Endothelial cell of umbilical vein (primary cell): ENCODE results near the gene HDAC8. TPM values are rescaled to one million over a fixed set of nuclear protein-coding genes. Genes with fewer than 3 reads are reported as not detected.

ENCODE experiments used
- BruUV-seq: library from RNA; stranded (reverse); fragments of 400-500 nt; replicated peaks from 2 replicates; lab custom pipeline; 2021; lab: Mats Ljungman, UMichigan
- CTCF ChIA-PET: fragments of 300-600, 350-600 bp; sonication (Branson Sonifier 250); formaldehyde crosslinking; loops from one replicate; lab custom pipeline; 2021; ENCODE audit warnings: antibody characterized with exemption, inconsistent platforms; lab: Charles Lee
- POLR2A ChIA-PET: fragments of 300-600, 350-600 bp; sonication (Branson Sonifier 250); formaldehyde crosslinking; loops from one replicate; lab custom pipeline; 2021; ENCODE audit warnings: antibody characterized with exemption, inconsistent platforms; lab: Charles Lee
- DNase-seq: peaks from one replicate; pipeline ENCODE4 v3.0.0-alpha.2; 2011; ENCODE audit warnings: low read depth, low spot score
- FAIRE-seq: peaks from 2 replicates; lab custom pipeline; 2011; peaks lifted over from hg19 to GRCh38; lab: Jason Lieb, UNC
- H2AFZ ChIP-seq: 2 replicates; pipeline ENCODE4 v1.6.0; 2012; ENCODE audit warnings: low read depth, low read length, control low read depth, inconsistent platforms
- H3K27ac ChIP-seq: 2 replicates; pipeline ENCODE4 v1.5.1; 2011; ENCODE audit warnings: low read depth, mild to moderate bottlenecking, control low read depth, low read length, moderate library complexity; ENCODE audit not compliant: insufficient read depth
- H3K27me3 ChIP-seq, 2 experiments: 2 replicates each; pipeline versions ENCODE4 v1.6.0 to v1.6.1; 2011; ENCODE audit warnings: low read length in 2 of 2, mixed read lengths in 1 of 2; ENCODE audit not compliant: control insufficient read depth in 2 of 2, insufficient read depth in 2 of 2
- H3K36me3 ChIP-seq, 2 experiments: 2 replicates in 1 of 2; 3 replicates in 1 of 2; pipeline ENCODE4 v1.5.1; 2011; ENCODE audit warnings: low read length in 2 of 2, mild to moderate bottlenecking in 1 of 2, moderate library complexity in 1 of 2; ENCODE audit not compliant: control insufficient read depth in 2 of 2, insufficient read depth in 2 of 2; ENCODE audit errors: extremely low read depth in 1 of 2
- H3K4me1 ChIP-seq: 3 replicates; pipeline ENCODE4 v1.5.1; 2011; ENCODE audit warnings: mild to moderate bottlenecking, low read length; ENCODE audit not compliant: control insufficient read depth, insufficient read depth; ENCODE audit errors: extremely low read depth
- H3K4me2 ChIP-seq: 2 replicates; pipeline ENCODE4 v1.6.1; 2011; ENCODE audit warnings: low read length, control low read depth, mixed read lengths; ENCODE audit not compliant: insufficient read depth
- H3K4me3 ChIP-seq, 3 experiments: fragments of 200-600 bp in 1 of 3; sonication (generic), shearing (Covaris generic) in 1 of 3; replicated peaks in 1 of 3; 2 replicates each; pipeline ENCODE4 v1.5.1; 2011 to 2016; ENCODE audit warnings: control low read depth in 3 of 3, low read length in 3 of 3, mild to moderate bottlenecking in 2 of 3, inconsistent platforms in 1 of 3, low read depth in 1 of 3, moderate library complexity in 1 of 3; ENCODE audit not compliant: insufficient read depth in 1 of 3
- H3K79me2 ChIP-seq: 2 replicates; pipeline ENCODE4 v1.6.0; 2012; ENCODE audit warnings: low read length, inconsistent platforms; ENCODE audit not compliant: control insufficient read depth, insufficient read depth
- H3K9ac ChIP-seq: replicated peaks from 2 replicates; pipeline ENCODE3; 2011; ENCODE audit warnings: low read length, control low read depth; ENCODE audit not compliant: insufficient read depth; ENCODE audit errors: extremely low read depth
- H3K9me1 ChIP-seq: replicated peaks from 3 replicates; pipeline ENCODE4 v1.6.0; 2011; ENCODE audit warnings: mild to moderate bottlenecking, low read length; ENCODE audit not compliant: control insufficient read depth, insufficient read depth; ENCODE audit errors: extremely low read depth
- H3K9me3 ChIP-seq: replicated peaks from 2 replicates; pipeline ENCODE4 v1.5.1; 2012; ENCODE audit warnings: low read length, inconsistent platforms; ENCODE audit not compliant: control insufficient read depth, insufficient read depth
- H4K20me1 ChIP-seq: replicated peaks from 2 replicates; pipeline ENCODE3; 2011; ENCODE audit warnings: mild to moderate bottlenecking, low read length; ENCODE audit not compliant: control insufficient read depth, insufficient read depth; ENCODE audit errors: extremely low read depth
- CTCF ChIP-seq, 2 donors: IDR thresholded peaks; 1 replicate in 1 of 2; 2 replicates in 1 of 2; pipeline ENCODE4 v1.5.1; 2011; ENCODE audit warnings: low read length in 2 of 2, mild to moderate bottlenecking in 2 of 2, moderate library complexity in 2 of 2, control low read depth in 1 of 2, inconsistent platforms in 1 of 2, low read depth in 1 of 2; ENCODE audit not compliant: insufficient read depth in 1 of 2; ENCODE audit errors: extremely low read depth in 1 of 2
- EZH2 ChIP-seq: IDR thresholded peaks from 2 replicates; pipeline ENCODE4 v1.6.1; 2012; ENCODE audit warnings: borderline replicate concordance, low read depth, mild to moderate bottlenecking, moderate library complexity, low read length, inconsistent platforms; ENCODE audit not compliant: severe bottlenecking
- FOS ChIP-seq: IDR thresholded peaks from 2 replicates; pipeline ENCODE4 v1.6.1; 2011; ENCODE audit warnings: mild to moderate bottlenecking, low read length, moderate library complexity, borderline replicate concordance; ENCODE audit not compliant: insufficient read depth
- GATA2 ChIP-seq: IDR thresholded peaks from 2 replicates; pipeline ENCODE4 v1.7.0; 2011; ENCODE audit warnings: low read depth, mild to moderate bottlenecking, moderate library complexity, mixed read lengths, low read length; ENCODE audit not compliant: insufficient read length, insufficient read depth
- JUN ChIP-seq: IDR thresholded peaks from 2 replicates; pipeline ENCODE4 v1.6.1; 2011; ENCODE audit warnings: borderline replicate concordance, low read depth; ENCODE audit not compliant: insufficient read length, insufficient read depth
- MAX ChIP-seq: IDR thresholded peaks from 2 replicates; pipeline ENCODE4 v1.6.1; 2011; ENCODE audit not compliant: insufficient read depth, insufficient read length
- MYC ChIP-seq: IDR thresholded peaks from one replicate; pipeline ENCODE4 v1.6.1; 2011; ENCODE audit warnings: mild to moderate bottlenecking, low read depth, low read length
- POLR2A ChIP-seq: IDR thresholded peaks from 2 replicates; pipeline ENCODE4 v1.6.1; 2012; ENCODE audit warnings: low read depth, mild to moderate bottlenecking, control low read depth, low read length
- POLR2AphosphoS5 ChIP-seq: IDR thresholded peaks from 2 replicates; pipeline ENCODE4 v1.6.1; 2012; ENCODE audit warnings: low read depth, mild to moderate bottlenecking, control low read depth, low read length, moderate library complexity; ENCODE audit not compliant: insufficient read depth
- dilution Hi-C: fragments of 300-500 bp; cut with MboI; formaldehyde crosslinking; loops from one replicate; pipeline ENCODE4 v1.15.0; 2019; ENCODE audit warnings: low sequenced_read_pairs; ENCODE audit not compliant: extremely low pct_ligation_motif_present
- intact Hi-C: fragments of 100-400 bp; cut with micrococcal nuclease; formaldehyde crosslinking; loops from one replicate; pipeline ENCODE4 v1.10.0; 2022
- polyA plus RNA-seq, 4 experiments: library from polyadenylated mRNA; depleted of rRNA in 3 of 4; stranded (reverse) in 3 of 4; unstranded in 1 of 4; fragments of >200 nt; gene quantifications; 2 replicates each; pipeline versions ENCODE4 v1.2.1 to v1.2.3, GENCODE V29; 2011 to 2012; ENCODE audit warnings: missing spikeins in 1 of 4
- total RNA-seq: library from RNA; stranded (reverse); gene quantifications from 2 replicates; pipeline ENCODE4 v1.2.3, GENCODE V29; 2021

The HDAC8 gene
- total and polyA plus RNA-seq, 2 donors (not counting 3 experiments of a cell fraction or from before 2014, with no cell fraction given) = 17.6 to 37.2 TPM

- FAIRE-seq (no peak), DNase-seq (no peak)
- intact Hi-C loops = no loop called here
- dilution Hi-C loops = no loop called here
- Histone ChIP-seq H3K9me3 (no peaks in the 10 kb centered on the region), H3K27ac (no peak overlapping the region), H3K79me2 (no peaks in the 10 kb centered on the region), H4K20me1 (no peaks in the 10 kb centered on the region), H3K27me3 (no peaks in the 10 kb centered on the region), H2AFZ (no peak overlapping the region), H3K4me3 (no peak overlapping the region), H3K36me3 (no peaks in the 10 kb centered on the region), H3K4me2 (no peak overlapping the region), H3K9me1 (no peaks in the 10 kb centered on the region), H3K4me1 (no peaks in the 10 kb centered on the region), H3K9ac (no peak overlapping the region)
- POLR2A ChIA-PET = no interaction called here
- BruUV-seq = no TSS peak
- CTCF ChIA-PET = no interaction called here
- no peak for TF ChIP-seq EZH2
- no peak for TF ChIP-seq MYC
- TF ChIP-seq POLR2AphosphoS5 = no peak
- TF ChIP-seq MAX = no peak
- no peak for TF ChIP-seq GATA2
- TF ChIP-seq JUN = no peak
Observed at GRCh38 chrX:72372735-72373134, 199.9 kb downstream of the HDAC8 start.

- Histone ChIP-seq H3K79me2 (no peaks in the 10 kb centered on the region), H3K4me2 (no peak overlapping the region), H3K4me3 (no peak overlapping the region), H3K27me3 (no peaks in the 10 kb centered on the region), H3K9me3 (no peaks in the 10 kb centered on the region), H3K4me1 (no peaks in the 10 kb centered on the region), H4K20me1 (no peaks in the 10 kb centered on the region), H3K9ac (no peak overlapping the region), H3K36me3 (no peaks in the 10 kb centered on the region), H3K27ac (no peak overlapping the region), H2AFZ (no peak overlapping the region), H3K9me1 (no peaks in the 10 kb centered on the region)
- ChIA-PET POLR2A (no interaction called here), CTCF (no interaction called here)
- BruUV-seq = no TSS peak
- intact Hi-C loops = no loop called here
- FAIRE-seq = no peak
- TF ChIP-seq POLR2AphosphoS5 = no peak
- no peak for TF ChIP-seq EZH2
- no peak for TF ChIP-seq FOS
- no peak for TF ChIP-seq GATA2
- TF ChIP-seq JUN = no peak
- no peak for TF ChIP-seq CTCF (IDR thresholded peaks at IDR 0.05; ENCODE audit: extremely low read depth in 1 of 2, insufficient read depth in 1 of 2, low read depth in 1 of 2, low read length in 2 of 2)
- no peak for TF ChIP-seq POLR2A
- TF ChIP-seq MYC = no peak
- TF ChIP-seq MAX = no peak
- dilution Hi-C loops = no loop called here
- no peak for DNase-seq
Observed at GRCh38 chrX:72371405-72371804, 201.2 kb downstream of the HDAC8 start.
